ENCODE results near the gene FAM237A. TPM values are rescaled to one million over a fixed set of nuclear protein-coding genes. Genes with fewer than 3 reads are reported as not detected.

FAM237A gene
- total and polyA plus RNA-seq, 9 of the 15 experiments (the other 6 are each of a cell fraction or from before 2014, with no cell fraction given), result not detected

GRCh38 chr2:206683546-206683945 lies 41.3 kb downstream of the FAM237A start:
- H3K36me3 ChIP-seq (ENCODE audit: control insufficient read depth, insufficient read depth, low read length), result no peaks in the 10 kb centered on the region
- no peak overlapping the region for H3K4me2 ChIP-seq (ENCODE audit: insufficient read depth, low read length)
- H3K79me2 ChIP-seq (ENCODE audit: control insufficient read depth, insufficient read depth, low read length), result no peaks in the 10 kb centered on the region
- H3K4me3 ChIP-seq, result no peak overlapping the region
- ChIA-PET CTCF (ENCODE audit: low intra/inter-chr PET ratio) (no interaction called here), POLR2A (no interaction called here)
- H4K20me1 ChIP-seq (replicated peaks; ENCODE audit: control insufficient read depth, insufficient read depth, low read length), result no peaks in the 10 kb centered on the region
- H3K9me1 ChIP-seq (ENCODE audit: control insufficient read depth, insufficient read depth, low read length), result no peaks in the 10 kb centered on the region
- H3K9ac ChIP-seq (ENCODE audit: insufficient read depth in 1 of 2, low read depth in 2 of 2, low read length in 2 of 2), result no peak overlapping the region
- WGBS (ENCODE audit: insufficient coverage, low coverage, missing lambda C conversion rate), result 0% methylated on average over 4 of the region's 4 CpGs
- no peak overlapping the region for H2AFZ ChIP-seq (ENCODE audit: low read depth, low read length)
- peaks cover 0 to 5% of the 10 kb centered on the region in 2 experiments; a peak in 1 of 5 replicates for H3K27me3 ChIP-seq (ENCODE audit: control insufficient read depth in 2 of 2, insufficient read depth in 2 of 2, low read length in 2 of 2)
- intact Hi-C loops (cut with micrococcal nuclease), result no loop called here
- in situ Hi-C loops (cut with MboI), result no loop called here
- ATAC-seq (no peak), FAIRE-seq (no peak), DNase-seq (ENCODE audit: extremely low read depth in 1 of 4, low spot score in 3 of 4) (no peak)
- H3K27ac ChIP-seq (ENCODE audit: extremely low read depth, low read depth, low read length), result no peak overlapping the region
- no peak for TF ChIP-seq MXD1 (CRISPR knock-in tag; IDR thresholded peaks at IDR 0.05; ENCODE audit: borderline replicate concordance, poor library complexity, severe bottlenecking)
- no peak for TF ChIP-seq ZNF512 (tag; IDR thresholded peaks at IDR 0.05)
- TF ChIP-seq ZNF695 (CRISPR knock-in tag; IDR thresholded peaks at IDR 0.05), result no peak
- TF ChIP-seq BCOR (IDR thresholded peaks at IDR 0.05), result no peak
- no peak for TF ChIP-seq ZC3H4 (CRISPR knock-in tag; IDR thresholded peaks at IDR 0.05; ENCODE audit: borderline replicate concordance)
- TF ChIP-seq, protein P1, sequence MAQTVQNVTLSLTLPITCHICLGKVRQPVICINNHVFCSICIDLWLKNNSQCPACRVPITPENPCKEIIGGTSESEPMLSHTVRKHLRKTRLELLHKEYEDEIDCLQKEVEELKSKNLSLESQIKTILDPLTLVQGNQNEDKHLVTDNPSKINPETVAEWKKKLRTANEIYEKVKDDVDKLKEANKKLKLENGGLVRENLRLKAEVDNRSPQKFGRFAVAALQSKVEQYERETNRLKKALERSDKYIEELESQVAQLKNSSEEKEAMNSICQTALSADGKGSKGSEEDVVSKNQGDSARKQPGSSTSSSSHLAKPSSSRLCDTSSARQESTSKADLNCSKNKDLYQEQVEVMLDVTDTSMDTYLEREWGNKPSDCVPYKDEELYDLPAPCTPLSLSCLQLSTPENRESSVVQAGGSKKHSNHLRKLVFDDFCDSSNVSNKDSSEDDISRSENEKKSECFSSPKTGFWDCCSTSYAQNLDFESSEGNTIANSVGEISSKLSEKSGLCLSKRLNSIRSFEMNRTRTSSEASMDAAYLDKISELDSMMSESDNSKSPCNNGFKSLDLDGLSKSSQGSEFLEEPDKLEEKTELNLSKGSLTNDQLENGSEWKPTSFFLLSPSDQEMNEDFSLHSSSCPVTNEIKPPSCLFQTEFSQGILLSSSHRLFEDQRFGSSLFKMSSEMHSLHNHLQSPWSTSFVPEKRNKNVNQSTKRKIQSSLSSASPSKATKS (CRISPR knock-in tag; IDR thresholded peaks at IDR 0.05), result no peak
- TF ChIP-seq PPARD (CRISPR knock-in tag; IDR thresholded peaks at IDR 0.05), result no peak
- no peak for TF ChIP-seq POLR2AphosphoS2 (IDR thresholded peaks at IDR 0.05; ENCODE audit: low read length)
- TF ChIP-seq CREBBP (IDR thresholded peaks at IDR 0.05; ENCODE audit: low read depth, low read length), result no peak
- no peak for TF ChIP-seq ZNF165 (CRISPR knock-in tag; IDR thresholded peaks at IDR 0.05; ENCODE audit: borderline replicate concordance)
- BruUV-seq (replicated peaks), result no TSS peak
- no peaks in the 10 kb centered on the region for H3K4me1 ChIP-seq (replicated peaks in 1 of 2; ENCODE audit: control insufficient read depth in 2 of 2, insufficient read depth in 2 of 2, low read length in 2 of 2)
- no peaks in the 10 kb centered on the region for H3K9me3 ChIP-seq (replicated peaks; ENCODE audit: control insufficient read depth, insufficient read depth, low read depth, low read length)
